ENCODE data around the gene APOL4.

The APOL4 gene

DNA sequence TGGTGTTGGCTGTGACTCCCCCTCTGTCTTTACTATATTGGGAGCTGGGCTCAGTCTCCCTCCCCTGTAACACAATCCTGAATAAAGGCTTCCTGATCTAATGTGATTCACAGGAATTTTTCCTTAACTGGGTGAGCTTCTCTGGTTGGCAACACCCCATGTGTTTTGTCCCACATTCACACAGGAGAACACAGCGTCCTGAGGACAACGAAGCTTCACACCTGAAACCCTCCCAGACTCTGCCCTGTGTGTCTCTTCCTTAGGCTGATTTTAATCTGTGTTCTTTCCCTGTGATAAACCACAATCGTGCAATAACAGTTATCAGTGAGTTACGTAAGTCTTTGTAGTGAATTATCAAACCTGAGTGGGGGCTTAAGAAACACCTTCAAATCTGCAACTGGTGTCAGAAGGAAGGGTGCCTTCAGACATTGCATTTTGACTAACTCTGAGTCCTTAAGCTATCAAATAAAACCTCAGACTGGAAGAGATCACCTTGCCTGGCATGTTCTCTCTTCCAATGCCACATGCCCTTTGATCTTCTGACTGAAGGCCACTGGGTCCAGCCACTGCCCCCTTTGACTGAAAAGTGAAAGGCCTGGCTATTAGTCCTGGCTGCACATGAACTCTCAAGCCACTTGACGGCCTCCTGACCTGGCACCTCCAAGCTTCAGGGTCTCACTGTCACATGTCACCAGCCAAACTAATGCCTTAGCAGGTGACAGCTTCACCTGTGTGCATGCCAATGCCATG, 58.4 kb downstream of the APOL4 start:
- H3K4me3 ChIP-seq (ENCODE audit: low read depth, low read length), result no peak overlapping the region
- no peak for DNase-seq (ENCODE audit: low read depth)
- TF ChIP-seq, protein P1, sequence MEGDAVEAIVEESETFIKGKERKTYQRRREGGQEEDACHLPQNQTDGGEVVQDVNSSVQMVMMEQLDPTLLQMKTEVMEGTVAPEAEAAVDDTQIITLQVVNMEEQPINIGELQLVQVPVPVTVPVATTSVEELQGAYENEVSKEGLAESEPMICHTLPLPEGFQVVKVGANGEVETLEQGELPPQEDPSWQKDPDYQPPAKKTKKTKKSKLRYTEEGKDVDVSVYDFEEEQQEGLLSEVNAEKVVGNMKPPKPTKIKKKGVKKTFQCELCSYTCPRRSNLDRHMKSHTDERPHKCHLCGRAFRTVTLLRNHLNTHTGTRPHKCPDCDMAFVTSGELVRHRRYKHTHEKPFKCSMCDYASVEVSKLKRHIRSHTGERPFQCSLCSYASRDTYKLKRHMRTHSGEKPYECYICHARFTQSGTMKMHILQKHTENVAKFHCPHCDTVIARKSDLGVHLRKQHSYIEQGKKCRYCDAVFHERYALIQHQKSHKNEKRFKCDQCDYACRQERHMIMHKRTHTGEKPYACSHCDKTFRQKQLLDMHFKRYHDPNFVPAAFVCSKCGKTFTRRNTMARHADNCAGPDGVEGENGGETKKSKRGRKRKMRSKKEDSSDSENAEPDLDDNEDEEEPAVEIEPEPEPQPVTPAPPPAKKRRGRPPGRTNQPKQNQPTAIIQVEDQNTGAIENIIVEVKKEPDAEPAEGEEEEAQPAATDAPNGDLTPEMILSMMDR (IDR thresholded peaks at IDR 0.05; ENCODE audit: low read depth, low read length, missing control alignments), result no peak
- in situ Hi-C loops (cut with HindIII; ENCODE audit: low sequenced_read_pairs), result no loop called here

DNA sequence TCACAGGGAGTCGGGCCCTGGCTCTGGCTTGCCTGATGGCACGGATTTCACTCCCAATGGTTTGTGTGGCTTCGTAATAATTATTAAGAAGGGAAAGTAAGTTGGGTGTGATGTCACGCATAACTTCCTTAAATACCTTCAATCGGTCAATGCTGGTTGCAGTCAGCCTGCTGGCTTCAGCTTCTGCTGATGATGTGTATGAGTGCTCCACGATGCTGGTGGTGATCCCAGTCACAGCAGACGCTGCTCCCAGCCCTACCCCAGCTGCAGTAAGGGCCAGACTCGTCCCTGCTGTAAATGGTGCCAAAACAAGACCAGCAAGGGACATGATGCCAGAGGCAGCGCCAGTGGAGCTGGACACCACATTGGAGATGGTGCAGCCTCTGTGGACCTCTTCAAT, 60.1 kb downstream of the APOL4 start:
- in situ Hi-C loops (cut with HindIII; ENCODE audit: low sequenced_read_pairs), result no loop called here
- no peak overlapping the region for H3K4me3 ChIP-seq (ENCODE audit: low read depth, low read length)
- TF ChIP-seq, protein P1 (IDR thresholded peaks at IDR 0.05; ENCODE audit: low read depth, low read length, missing control alignments), result no peak
- DNase-seq (ENCODE audit: low read depth), result no peak
